K562 (cell line): ENCODE measurements around the gene PDE11A. TPM values are rescaled to one million over a fixed set of nuclear protein-coding genes. Genes with fewer than 3 reads are reported as not detected.

Experiments used
- ATAC-seq: fragments of 200-7000 bp; cut with Tn5 transposase; 3 replicates; pipeline ENCODE4 v1.9.1; 2020; ENCODE audit warnings: moderate library complexity
- BruUV-seq: library from RNA; stranded (reverse); fragments of 400-500 nt; replicated peaks from 2 replicates; lab custom pipeline; 2021; lab: Mats Ljungman, UMichigan
- CTCF ChIA-PET: fragments of 300-600 bp; formaldehyde crosslinking; extraction: SDS; loops from one replicate; lab custom pipeline; 2021; ENCODE audit warnings: low intra/inter-chr PET ratio; lab: Yijun Ruan, JAX
- POLR2A ChIA-PET: fragments of 300-600, 350-650 bp; sonication (Branson Sonifier 250); formaldehyde crosslinking; extraction: SDS; loops from one replicate; lab custom pipeline; 2021; ENCODE audit warnings: antibody characterized with exemption, inconsistent platforms; lab: Yijun Ruan, JAX
- DNase-seq, 4 experiments: peaks; one replicate each; pipeline versions ENCODE4 v3.0.0 to v3.0.0-alpha.2; 2011 to 2018; ENCODE audit warnings: low spot score in 3 of 4, mixed read lengths in 3 of 4; ENCODE audit errors: extremely low read depth in 1 of 4
- FAIRE-seq: peaks from 2 replicates; lab custom pipeline; 2011; peaks lifted over from hg19 to GRCh38; lab: Jason Lieb, UNC
- H2AFZ ChIP-seq: 2 replicates; pipeline ENCODE4 v1.6.0; 2011; ENCODE audit warnings: low read depth, low read length, control low read depth, inconsistent platforms
- H3K27ac ChIP-seq: fragments of 200-600 bp; 3 replicates; pipeline ENCODE4 v1.8.0; 2011; ENCODE audit warnings: low read depth, mild to moderate bottlenecking, control low read depth, inconsistent platforms, low read length, moderate library complexity, mixed read lengths; ENCODE audit errors: extremely low read depth
- H3K27me3 ChIP-seq, 2 experiments: fragments of 300-600 bp in 1 of 2; 2 replicates in 1 of 2; 3 replicates in 1 of 2; pipeline versions ENCODE4 v1.6.0 to v1.8.0; 2011; ENCODE audit warnings: inconsistent platforms in 2 of 2, low read length in 2 of 2, mild to moderate bottlenecking in 1 of 2, mixed read lengths in 1 of 2, moderate library complexity in 1 of 2; ENCODE audit not compliant: control insufficient read depth in 2 of 2, insufficient read depth in 2 of 2
- H3K36me3 ChIP-seq: fragments of 300-600 bp; 3 replicates; pipeline ENCODE4 v1.8.0; 2011; ENCODE audit warnings: mild to moderate bottlenecking, low read length, inconsistent platforms; ENCODE audit not compliant: control insufficient read depth, insufficient read depth
- H3K4me1 ChIP-seq, 2 experiments: fragments of 200-600 bp in 1 of 2; replicated peaks in 1 of 2; 2 replicates in 1 of 2; 3 replicates in 1 of 2; pipeline versions ENCODE4 v1.5.1 to v1.8.0; 2011; ENCODE audit warnings: inconsistent platforms in 2 of 2, low read length in 2 of 2, mild to moderate bottlenecking in 1 of 2, mixed read lengths in 1 of 2, moderate library complexity in 1 of 2; ENCODE audit not compliant: control insufficient read depth in 2 of 2, insufficient read depth in 2 of 2
- H3K4me2 ChIP-seq: 2 replicates; pipeline ENCODE4 v1.6.1; 2011; ENCODE audit warnings: low read length, control low read depth, inconsistent platforms, mixed read lengths; ENCODE audit not compliant: insufficient read depth
- H3K4me3 ChIP-seq: fragments of 200-600 bp; sonication (generic), shearing (Covaris generic); 2 replicates; pipeline ENCODE4 v1.5.1; 2016; ENCODE audit warnings: control low read depth, inconsistent platforms
- H3K79me2 ChIP-seq: fragments of 200-600 bp; 3 replicates; pipeline ENCODE4 v1.8.0; 2011; ENCODE audit warnings: low read length, inconsistent platforms; ENCODE audit not compliant: control insufficient read depth, insufficient read depth
- H3K9ac ChIP-seq, 2 experiments: 2 replicates each; pipeline versions ENCODE4 v1.6.0 to v1.6.1; 2011; ENCODE audit warnings: low read depth in 2 of 2, low read length in 2 of 2, control low read depth in 1 of 2, inconsistent platforms in 1 of 2, mild to moderate bottlenecking in 1 of 2, mixed read lengths in 1 of 2; ENCODE audit not compliant: insufficient read depth in 1 of 2
- H3K9me1 ChIP-seq: one replicate; pipeline ENCODE4 v1.6.0; 2011; ENCODE audit warnings: inconsistent platforms, mild to moderate bottlenecking, low read length, moderate library complexity; ENCODE audit not compliant: control insufficient read depth, insufficient read depth
- H3K9me3 ChIP-seq: replicated peaks from 2 replicates; pipeline ENCODE4 v1.5.1; 2011; ENCODE audit warnings: low read depth, low read length, inconsistent platforms; ENCODE audit not compliant: control insufficient read depth, insufficient read depth
- H4K20me1 ChIP-seq: replicated peaks from 2 replicates; pipeline ENCODE4 v1.6.1; 2011; ENCODE audit warnings: low read length, inconsistent platforms, mixed read lengths; ENCODE audit not compliant: control insufficient read depth, insufficient read depth
- ELK3 ChIP-seq: fragments of 450-650 bp; formaldehyde crosslinking; IDR thresholded peaks from 2 replicates; pipeline ENCODE4 v1.4.0; 2020; ENCODE audit warnings: mild to moderate bottlenecking
- HIVEP1 ChIP-seq: fragments of 250-450 bp; sonication (Bioruptor Pico); IDR thresholded peaks from 2 replicates; pipeline ENCODE4 v1.4.0; 2020; ENCODE audit warnings: mild to moderate bottlenecking
- MTA2 ChIP-seq: fragments of 450-650 bp; IDR thresholded peaks from 2 replicates; pipeline ENCODE4 v1.6.1; 2016; ENCODE audit warnings: low read depth
- PYGO2 ChIP-seq: fragments of 450-650 bp; IDR thresholded peaks from 2 replicates; pipeline ENCODE4 v1.6.1; 2016; ENCODE audit warnings: mild to moderate bottlenecking, missing genetic modification characterization, moderate library complexity, missing compliant biosample characterization
- RFX7 ChIP-seq: fragments of 250-450 bp; sonication (Bioruptor Pico); IDR thresholded peaks from 2 replicates; pipeline ENCODE4 v1.5.1; 2021; ENCODE audit warnings: mild to moderate bottlenecking
- SETDB1 ChIP-seq: IDR thresholded peaks from one replicate; pipeline ENCODE4 v1.6.1; 2012; ENCODE audit warnings: low read length, control low read depth, inconsistent platforms
- SMAD3 ChIP-seq: fragments of 450-650 bp; formaldehyde crosslinking; conservative IDR thresholded peaks from 2 replicates; pipeline ENCODE4 v1.4.0; 2020; ENCODE audit warnings: mild to moderate bottlenecking
- THRAP3 ChIP-seq: fragments of 450-650 bp; IDR thresholded peaks from 2 replicates; pipeline ENCODE4 v1.6.1; 2016; ENCODE audit warnings: mild to moderate bottlenecking, inconsistent platforms, borderline replicate concordance
- ZNF263 ChIP-seq: sonication (generic); formaldehyde crosslinking; IDR thresholded peaks from 2 replicates; pipeline ENCODE4 v1.8.0; 2022; ENCODE audit warnings: mild to moderate bottlenecking, missing genetic modification reagents, borderline replicate concordance
- WGBS: fragments of 100-300 bp; shearing (Covaris generic); methylation state at CpG from one replicate; pipeline ENCODE4 v1.1.6; 2016; ENCODE audit warnings: low coverage, mixed read lengths; ENCODE audit not compliant: insufficient coverage; ENCODE audit errors: missing lambda C conversion rate; 5-methylcytosine and 5-hydroxymethylcytosine counted together
- in situ Hi-C: fragments of 300-500 bp; cut with MboI; formaldehyde crosslinking; loops from 4 replicates; pipeline ENCODE4 v1.15.0; 2018; ENCODE audit warnings: inconsistent platforms, mixed read lengths
- intact Hi-C: fragments of 100-400 bp; cut with micrococcal nuclease; formaldehyde crosslinking; loops from 2 replicates; pipeline ENCODE4 v1.14.2; 2022
- polyA plus RNA-seq, 8 experiments: library from polyadenylated mRNA; depleted of rRNA in 4 of 8; stranded (reverse) in 5 of 8; unstranded in 3 of 8; fragments of >200 nt; fragmentation: Nextera tagmentation in 2 of 8; fragmentation: Illumina TruSeq in 1 of 8; extraction: Ambion mirVana in 2 of 8; extraction: Trizol in 1 of 8; gene quantifications; 2 replicates each; pipeline versions ENCODE4 v1.2.1 to v1.2.3, GENCODE V29; 2011 to 2014; ENCODE audit warnings: inconsistent platforms in 1 of 8, missing spikeins in 1 of 8
- total RNA-seq, 7 experiments: library from RNA; depleted of rRNA in 6 of 7; stranded (reverse); fragments of >200 nt in 6 of 7; fragmentation: Illumina TruSeq in 2 of 7; extraction: Trizol in 2 of 7; gene quantifications; 2 replicates each; pipeline versions ENCODE4 v1.2.1 to v1.2.3, GENCODE V29; 2011 to 2021; ENCODE audit warnings: low replicate concordance in 1 of 7
- TF ChIP-seq, protein P1 (sequence below): IDR thresholded peaks from 3 replicates; pipeline ENCODE4 v1.6.1; 2011; ENCODE audit warnings: borderline replicate concordance, mild to moderate bottlenecking, moderate library complexity; ENCODE audit not compliant: insufficient read length; ENCODE audit errors: extremely low read depth
- TF ChIP-seq, protein P2 (sequence below): fragments of 450-650 bp; IDR thresholded peaks from 2 replicates; pipeline ENCODE4 v1.6.1; 2017; ENCODE audit warnings: antibody characterized with exemption

Gene PDE11A
- total and polyA plus RNA-seq, 9 of the 15 experiments (the other 6 are each of a cell fraction or from before 2014, with no cell fraction given) = 3.2 to 22.1 (median 5.7) TPM

DNA sequence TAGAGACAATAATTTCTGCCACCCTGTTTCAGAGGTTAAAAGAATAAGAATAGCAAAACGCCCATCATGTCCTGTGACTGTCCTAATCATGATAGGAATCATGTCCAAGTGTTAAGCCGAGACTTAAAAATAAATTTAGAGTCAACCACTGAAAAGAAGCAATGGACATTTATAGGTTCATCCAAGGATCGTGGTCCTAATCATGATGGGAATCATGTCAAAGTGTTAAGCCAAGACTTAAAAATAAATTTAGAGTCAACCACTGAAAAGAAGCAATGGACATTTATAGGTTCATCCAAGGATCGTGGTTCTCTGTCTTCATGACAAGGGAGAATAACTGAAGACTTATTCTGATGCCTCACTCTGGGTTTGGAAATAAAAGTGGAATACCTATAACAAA, 73.6 kb downstream of the PDE11A start:
- CTCF ChIA-PET = no interaction called here
- Histone ChIP-seq H3K9ac (no peak overlapping the region), H3K9me3 (no peaks in the 10 kb centered on the region), H3K9me1 (no peaks in the 10 kb centered on the region), H2AFZ (no peak overlapping the region), H4K20me1 (no peaks in the 10 kb centered on the region), H3K4me1 (no peaks in the 10 kb centered on the region), H3K79me2 (no peaks in the 10 kb centered on the region), H3K27me3 (peaks cover 0 to 2% of the 10 kb centered on the region in 2 experiments; a peak in 3 of 5 replicates), H3K36me3 (no peaks in the 10 kb centered on the region), H3K4me2 (no peak overlapping the region), H3K27ac (no peak overlapping the region), H3K4me3 (no peak overlapping the region)
- DNase-seq (no peak), ATAC-seq (no peak), FAIRE-seq (no peak)
- intact Hi-C loops (no loop called here), in situ Hi-C loops (no loop called here)
- no peak for TF ChIP-seq MTA2
- TF ChIP-seq ZNF263 = no peak
- no peak for TF ChIP-seq SETDB1
- no peak for TF ChIP-seq THRAP3
- no peak for TF ChIP-seq PYGO2 (tag)
- TF ChIP-seq, protein P1, sequence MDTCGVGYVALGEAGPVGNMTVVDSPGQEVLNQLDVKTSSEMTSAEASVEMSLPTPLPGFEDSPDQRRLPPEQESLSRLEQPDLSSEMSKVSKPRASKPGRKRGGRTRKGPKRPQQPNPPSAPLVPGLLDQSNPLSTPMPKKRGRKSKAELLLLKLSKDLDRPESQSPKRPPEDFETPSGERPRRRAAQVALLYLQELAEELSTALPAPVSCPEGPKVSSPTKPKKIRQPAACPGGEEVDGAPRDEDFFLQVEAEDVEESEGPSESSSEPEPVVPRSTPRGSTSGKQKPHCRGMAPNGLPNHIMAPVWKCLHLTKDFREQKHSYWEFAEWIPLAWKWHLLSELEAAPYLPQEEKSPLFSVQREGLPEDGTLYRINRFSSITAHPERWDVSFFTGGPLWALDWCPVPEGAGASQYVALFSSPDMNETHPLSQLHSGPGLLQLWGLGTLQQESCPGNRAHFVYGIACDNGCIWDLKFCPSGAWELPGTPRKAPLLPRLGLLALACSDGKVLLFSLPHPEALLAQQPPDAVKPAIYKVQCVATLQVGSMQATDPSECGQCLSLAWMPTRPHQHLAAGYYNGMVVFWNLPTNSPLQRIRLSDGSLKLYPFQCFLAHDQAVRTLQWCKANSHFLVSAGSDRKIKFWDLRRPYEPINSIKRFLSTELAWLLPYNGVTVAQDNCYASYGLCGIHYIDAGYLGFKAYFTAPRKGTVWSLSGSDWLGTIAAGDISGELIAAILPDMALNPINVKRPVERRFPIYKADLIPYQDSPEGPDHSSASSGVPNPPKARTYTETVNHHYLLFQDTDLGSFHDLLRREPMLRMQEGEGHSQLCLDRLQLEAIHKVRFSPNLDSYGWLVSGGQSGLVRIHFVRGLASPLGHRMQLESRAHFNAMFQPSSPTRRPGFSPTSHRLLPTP = no peak
- TF ChIP-seq ELK3 (CRISPR knock-in tag) = no peak
- no peak for TF ChIP-seq HIVEP1
- TF ChIP-seq, protein P2, sequence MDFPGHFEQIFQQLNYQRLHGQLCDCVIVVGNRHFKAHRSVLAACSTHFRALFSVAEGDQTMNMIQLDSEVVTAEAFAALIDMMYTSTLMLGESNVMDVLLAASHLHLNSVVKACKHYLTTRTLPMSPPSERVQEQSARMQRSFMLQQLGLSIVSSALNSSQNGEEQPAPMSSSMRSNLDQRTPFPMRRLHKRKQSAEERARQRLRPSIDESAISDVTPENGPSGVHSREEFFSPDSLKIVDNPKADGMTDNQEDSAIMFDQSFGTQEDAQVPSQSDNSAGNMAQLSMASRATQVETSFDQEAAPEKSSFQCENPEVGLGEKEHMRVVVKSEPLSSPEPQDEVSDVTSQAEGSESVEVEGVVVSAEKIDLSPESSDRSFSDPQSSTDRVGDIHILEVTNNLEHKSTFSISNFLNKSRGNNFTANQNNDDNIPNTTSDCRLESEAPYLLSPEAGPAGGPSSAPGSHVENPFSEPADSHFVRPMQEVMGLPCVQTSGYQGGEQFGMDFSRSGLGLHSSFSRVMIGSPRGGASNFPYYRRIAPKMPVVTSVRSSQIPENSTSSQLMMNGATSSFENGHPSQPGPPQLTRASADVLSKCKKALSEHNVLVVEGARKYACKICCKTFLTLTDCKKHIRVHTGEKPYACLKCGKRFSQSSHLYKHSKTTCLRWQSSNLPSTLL = no peak
- no peak for TF ChIP-seq SMAD3 (CRISPR knock-in tag)
- no peak for TF ChIP-seq RFX7 (CRISPR knock-in tag)
- WGBS = 3% methylated on average over 4 of the region's 4 CpGs
- POLR2A ChIA-PET = no interaction called here
- no TSS peak for BruUV-seq
